Stimulated activated CD8-positive, alpha-beta memory T cell treated with anti-CD3 and anti-CD28 coated beads, Interleukin-4, amount 100 ng/mL, for 24 hours (primary cell): ENCODE results near the gene CNRIP1.

Experiments used
- DNase-seq: peaks from one replicate; pipeline ENCODE4 v3.0.0-alpha.2; 2020; ENCODE audit warnings: low read depth

CNRIP1 gene

DNA sequence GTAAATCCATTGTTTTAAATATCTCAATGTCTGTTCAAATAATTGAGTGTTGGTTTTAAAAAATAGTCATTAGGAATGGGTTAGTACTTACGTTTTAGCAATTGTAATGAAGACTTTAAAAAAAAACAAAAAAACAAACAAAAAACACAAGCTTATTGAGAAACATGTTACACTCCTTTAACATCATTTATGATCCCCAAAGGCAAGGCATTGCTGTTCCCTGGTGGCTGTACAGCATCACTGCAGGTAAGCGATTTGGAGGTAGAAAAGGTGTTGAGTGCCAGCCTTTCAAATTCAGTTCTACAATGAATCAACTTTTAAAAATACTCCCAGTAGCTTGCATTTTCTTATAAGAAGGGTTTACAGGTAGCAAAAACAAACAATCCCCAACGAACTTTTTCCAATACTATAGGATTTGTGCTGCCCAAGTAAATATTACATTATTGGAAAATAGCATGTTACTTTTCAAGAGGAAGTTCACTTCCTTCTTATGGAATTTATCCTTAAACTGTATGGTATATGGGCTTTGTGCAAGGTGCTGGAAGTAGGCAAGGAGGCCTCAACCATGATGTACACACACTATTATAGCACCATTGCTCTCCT is 27.5 kb downstream of the CNRIP1 start:
- no peak for DNase-seq

DNA sequence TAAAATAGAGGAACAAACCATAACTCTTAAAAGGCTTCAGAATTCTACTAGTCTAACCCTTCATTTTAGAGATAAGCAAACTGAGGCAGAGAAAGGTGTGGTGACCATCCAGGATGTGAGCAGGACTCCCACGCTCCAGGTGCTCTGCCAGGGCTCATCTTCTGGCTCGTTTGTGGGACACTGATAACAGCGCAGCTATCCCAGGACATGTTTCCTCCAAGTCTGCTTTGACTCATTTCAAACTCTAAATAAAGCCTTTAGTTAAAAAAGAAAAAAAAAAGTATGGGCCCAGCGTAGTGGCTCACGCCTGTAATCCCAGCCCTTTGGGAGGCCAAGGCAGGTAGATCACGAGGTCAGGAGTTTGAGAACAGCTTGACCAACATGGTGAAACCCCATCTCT is 28.4 kb downstream of the CNRIP1 start:
- DNase-seq: no peak

DNA sequence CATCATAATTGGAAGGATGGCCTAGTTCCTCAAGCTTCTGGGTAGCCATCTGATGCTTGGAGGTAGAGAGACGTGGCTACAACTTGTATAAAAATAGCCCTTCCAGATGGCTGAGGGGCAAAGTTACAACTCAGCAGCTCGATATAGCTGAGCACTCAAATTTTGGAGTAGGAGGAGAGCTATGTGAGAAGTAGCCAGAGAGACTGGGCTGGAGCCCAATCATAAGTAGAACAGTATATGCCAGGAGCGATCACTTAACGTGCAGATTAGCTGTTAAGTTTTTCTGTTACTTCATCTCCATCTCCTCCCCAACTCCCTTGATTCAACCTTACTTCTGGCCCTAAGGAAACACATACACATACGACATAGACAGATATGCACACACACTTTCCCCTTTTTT is 28.8 kb downstream of the CNRIP1 start:
- DNase-seq: no peak

DNA sequence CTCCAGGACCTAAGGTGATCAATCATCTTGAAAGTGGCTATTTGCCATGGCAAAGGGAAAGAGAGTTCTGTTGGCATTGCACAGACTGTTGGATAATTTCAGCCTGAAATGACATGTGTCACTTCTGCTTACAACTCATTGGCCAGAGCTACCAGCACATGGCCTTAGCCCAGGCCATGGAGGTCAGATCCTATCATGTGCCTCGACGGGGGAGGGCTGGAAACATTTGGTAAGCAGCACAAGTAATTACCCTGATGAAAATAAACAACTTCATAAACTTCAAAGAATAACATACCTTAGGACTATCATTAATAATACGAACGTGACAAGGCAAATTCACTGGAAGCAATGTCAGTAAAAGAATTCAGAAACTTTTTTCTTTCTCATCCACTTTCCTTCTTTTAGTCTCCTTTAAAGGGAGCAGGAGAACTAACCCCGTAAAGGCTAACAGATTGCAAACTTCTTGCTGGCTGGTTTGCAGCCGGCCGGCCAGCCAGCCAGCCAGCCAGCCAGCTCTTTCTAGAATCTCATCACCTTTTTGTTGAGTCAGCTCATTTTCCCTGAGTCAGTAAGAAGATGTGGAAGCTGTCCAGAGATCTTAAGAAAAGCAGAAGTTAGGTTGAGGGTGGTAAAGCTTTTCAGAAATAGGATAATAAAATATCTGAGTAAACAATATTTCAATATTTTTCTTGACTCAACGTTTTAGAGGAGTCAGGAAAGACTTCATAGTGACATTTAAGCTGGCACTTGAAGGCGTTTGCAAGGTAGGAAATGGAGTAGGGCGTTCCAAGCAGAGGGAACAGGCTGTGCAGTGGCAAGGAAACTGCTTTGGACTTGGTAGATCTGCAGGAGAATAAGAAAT is 31.9 kb downstream of the CNRIP1 start:
- DNase-seq: no peak

DNA sequence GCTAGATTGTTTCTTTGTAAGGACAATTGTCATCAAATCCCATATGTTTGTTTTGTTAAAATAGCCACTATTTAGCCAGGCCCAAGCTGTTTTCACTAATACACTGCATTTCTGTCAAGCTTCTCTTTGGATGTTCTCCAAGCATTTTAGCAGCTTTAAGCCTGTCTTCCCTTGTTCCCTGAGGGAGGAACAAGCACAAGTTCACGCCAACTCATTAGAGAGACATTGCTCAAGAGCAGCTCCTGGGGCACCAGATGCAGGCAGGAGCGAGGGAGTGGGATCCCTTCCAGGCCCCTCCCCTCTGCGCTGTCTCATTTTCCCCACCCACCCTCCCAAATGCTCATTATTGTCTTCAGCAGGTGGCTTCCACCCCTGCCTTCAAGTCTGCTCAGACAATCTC is 34.9 kb downstream of the CNRIP1 start:
- DNase-seq: no peak

DNA sequence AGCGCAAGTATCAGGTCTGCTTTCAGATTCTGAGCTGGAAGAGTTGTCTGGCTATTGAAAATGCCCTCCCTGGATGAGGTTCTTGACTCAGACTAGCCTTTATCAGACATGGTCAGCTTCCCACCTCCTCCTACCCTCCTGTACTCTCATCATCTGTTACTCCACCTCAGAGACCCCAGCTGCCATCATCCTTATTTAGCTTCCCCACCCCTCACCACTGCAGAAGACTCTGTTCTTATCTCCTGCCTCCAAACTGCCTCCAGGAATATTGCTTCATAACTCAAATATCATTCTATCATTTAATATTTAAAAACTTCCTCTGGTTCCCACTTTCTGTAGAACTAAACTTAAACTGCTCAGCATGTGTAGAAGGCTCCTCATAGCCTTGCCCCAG is 36.3 kb downstream of the CNRIP1 start:
- no peak for DNase-seq

DNA sequence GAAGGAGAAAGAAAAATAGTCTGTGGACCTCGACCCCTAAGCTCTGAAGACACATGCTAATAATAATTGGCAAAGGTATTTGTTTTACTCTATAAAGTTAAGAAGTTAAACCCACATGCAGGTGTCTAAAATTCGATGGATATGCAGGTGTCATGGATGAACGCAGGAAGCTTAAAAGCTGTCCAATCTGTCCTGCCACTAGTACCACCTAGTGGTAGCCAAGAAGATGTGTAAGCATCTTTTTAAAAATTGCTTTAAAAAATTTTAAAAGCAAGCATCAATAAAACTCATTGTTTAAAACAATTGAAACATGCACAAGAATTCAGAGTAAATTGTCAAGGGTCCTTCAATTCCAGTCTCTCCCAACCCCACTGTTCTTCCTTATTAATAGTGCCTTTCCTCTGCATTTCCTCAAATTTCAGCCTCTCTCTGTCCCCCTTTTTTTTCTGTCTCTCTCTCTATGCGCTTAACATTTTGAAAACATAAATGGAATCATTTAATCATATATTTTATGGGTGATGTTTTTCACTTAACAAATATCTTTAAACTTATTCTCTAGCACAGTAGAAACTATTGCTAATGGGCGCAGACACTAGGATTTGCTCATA is 36.8 kb downstream of the CNRIP1 start:
- no peak for DNase-seq

DNA sequence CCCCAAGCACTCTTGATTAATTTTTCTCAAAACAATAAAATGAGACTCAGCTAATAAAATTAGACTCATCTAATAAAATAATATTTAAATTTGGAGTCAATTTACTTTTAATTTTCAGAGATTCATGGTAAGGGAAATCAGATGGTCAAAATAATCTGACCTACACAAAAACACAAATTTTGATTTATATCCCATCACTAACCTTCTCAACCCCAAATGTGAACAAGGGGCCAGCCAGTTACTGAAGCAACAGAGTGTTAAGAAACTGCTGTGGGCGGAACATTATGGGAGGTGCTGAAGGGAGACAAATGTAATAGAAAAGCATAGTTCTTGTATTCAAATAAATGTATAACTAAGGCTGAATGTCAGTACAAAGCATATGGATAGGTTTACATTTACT is 39.0 kb downstream of the CNRIP1 start:
- DNase-seq: no peak

DNA sequence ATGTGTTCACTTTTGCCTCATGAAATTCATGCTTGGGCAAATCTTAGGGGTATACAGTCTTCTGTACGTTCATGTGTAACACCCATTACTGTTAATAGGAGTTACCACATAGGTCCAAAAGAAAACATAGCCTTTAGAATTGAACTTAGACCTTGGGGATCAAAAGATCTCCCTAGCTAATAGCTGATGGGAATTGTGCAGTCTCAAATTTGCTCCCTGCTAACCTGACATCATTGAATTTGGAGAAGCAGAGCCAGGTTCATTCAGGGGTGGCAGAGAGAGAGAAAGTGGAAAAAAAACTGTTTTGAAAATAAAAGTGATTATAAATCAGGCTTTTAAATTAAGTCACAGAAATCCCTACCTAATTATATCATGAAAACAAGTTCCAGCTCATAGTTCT is 39.4 kb downstream of the CNRIP1 start:
- DNase-seq: no peak

DNA sequence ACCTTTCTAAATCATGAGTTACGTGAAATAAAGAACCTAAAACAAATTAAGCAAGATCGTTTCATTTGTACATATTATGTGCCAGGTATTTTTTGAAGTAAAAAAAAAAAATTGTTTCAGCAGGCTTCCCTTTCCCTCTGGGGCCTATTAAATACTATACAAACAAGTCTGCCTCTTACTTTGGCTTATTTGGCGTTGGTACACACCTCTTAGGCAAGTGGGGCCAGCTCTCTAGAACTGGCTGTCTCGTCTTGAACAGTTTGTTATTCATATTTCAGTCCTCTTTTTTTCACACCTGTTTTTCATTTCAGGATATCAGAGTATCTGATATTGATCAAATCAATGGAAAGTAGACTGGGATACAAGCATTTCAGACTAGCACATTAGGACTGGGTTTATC is 40.1 kb downstream of the CNRIP1 start:
- no peak for DNase-seq

DNA sequence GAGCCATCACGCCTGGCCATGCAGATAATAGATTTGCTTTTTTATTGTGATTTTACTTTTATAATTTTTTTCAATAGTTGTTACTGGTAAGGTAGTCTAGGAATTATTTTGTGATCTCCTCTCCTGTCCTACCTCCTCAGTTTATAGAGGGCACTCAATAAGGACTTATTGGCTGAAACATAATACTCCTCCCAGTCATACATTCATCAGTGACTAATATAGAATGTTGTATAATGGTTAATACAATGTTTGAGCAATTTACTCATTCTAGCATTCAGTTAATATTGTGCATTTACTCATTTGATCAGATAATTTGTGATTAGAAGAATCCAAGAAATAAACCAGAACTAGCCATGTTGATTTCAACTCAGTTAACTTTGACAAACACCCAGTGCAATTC is 41.6 kb downstream of the CNRIP1 start:
- DNase-seq: no peak

DNA sequence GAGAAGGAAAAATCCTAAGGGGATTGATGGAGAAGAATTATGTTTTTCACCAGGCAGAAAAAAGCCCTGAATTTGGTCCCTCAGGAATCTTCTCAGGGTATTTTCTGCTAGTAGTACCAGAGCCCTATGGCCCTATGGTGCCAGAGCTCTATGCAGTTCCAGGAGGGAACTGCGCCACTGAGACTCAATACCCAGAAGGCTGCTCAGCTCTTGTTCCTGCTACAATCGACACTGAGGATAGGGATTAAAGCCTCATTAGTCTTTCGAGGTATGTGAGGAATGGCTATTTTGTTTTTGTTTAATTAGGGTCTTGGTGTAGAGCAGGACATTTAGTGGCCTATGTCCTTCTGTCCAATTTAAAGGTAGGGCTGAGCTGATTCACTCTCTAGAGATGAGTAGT is 45.7 kb downstream of the CNRIP1 start:
- no peak for DNase-seq

DNA sequence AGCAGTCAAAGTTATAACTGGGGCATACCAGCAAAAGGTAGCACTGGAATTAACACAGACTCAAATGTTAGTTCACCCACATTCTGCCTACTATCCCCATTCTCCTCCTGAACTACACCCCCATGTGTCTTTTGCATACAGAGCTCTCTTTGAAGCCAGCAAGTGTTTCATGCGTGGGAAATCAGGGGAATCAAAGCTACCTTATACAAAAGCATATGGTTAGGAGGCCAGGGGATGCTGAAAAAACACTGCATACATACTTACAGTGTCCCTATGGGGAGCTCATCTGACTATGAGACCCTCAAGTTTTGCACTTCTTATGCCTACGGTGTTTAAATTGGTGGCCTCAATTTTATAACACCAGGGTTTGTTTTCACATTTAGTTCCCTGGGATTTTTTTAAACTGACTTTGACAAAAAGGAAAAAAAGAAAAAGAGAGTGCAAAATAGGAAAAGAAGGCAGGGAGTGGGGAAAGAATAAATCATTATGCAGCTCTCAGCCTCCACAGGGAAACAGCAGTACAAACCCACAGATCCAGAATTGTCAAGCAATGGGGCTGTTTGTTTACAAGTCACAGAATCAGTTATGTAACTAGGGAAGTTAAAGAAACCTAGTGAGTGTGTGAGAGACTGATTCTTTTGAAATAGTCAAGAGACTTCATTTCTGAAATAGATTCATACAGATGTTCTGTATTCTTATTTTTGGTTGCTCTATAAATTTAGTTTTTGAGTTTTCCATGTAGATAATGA is 47.3 kb downstream of the CNRIP1 start:
- no peak for DNase-seq

DNA sequence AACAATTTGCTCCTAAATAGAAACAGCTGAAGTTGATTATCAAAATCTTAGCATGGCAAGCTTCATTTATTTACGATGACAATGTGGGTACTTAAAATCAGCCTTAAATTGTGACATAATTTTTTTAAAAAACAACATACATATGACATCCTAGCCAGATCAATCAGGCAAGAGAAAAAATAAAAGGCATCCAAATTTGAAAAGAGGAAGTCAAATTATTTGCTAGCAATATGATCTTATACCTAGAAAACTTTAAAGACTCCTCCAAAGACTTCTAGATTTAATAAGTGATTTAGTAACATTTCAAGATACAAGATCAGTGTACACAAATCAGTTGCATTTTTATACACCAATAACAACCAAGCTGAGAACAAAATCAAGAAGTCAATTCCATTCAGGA is 53.1 kb downstream of the CNRIP1 start:
- no peak for DNase-seq

DNA sequence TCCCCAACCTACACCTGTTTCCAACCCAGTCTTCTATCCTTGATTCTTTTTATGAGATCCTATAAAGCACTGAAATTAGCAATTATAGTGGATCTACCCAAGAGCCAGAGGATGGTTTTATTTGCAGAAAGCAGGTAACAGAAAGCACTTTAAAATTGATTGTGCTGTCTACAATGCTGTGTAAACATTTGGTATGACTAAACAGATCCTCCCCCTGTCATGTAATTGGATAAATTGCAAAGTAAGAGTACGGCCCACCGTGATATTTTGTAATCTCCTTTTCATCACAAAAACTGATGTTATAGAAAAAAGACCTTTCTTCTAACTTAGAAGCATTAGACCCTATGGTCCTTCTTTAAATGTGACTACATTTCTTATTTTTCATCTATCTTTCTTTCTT is 56.1 kb downstream of the CNRIP1 start:
- DNase-seq: no peak

DNA sequence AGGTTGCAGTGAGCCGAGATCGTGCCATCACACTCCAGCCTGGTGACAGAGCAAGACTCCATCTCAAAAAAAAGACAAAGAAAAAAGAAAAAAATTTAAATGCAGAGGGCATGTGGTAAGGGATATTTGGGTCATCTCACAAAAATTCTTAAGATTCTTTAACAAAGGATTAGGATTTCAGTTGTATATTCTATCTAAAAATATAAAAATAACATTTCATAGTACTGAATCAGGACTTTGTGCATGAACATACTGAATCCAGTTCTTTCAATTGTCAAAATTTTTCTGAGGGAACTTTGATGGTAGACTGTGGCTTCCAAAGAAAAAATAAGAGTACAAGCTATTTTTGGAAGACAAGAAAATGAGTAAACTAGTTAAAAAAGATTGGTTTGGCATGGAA is 60.9 kb downstream of the CNRIP1 start:
- DNase-seq: no peak

DNA sequence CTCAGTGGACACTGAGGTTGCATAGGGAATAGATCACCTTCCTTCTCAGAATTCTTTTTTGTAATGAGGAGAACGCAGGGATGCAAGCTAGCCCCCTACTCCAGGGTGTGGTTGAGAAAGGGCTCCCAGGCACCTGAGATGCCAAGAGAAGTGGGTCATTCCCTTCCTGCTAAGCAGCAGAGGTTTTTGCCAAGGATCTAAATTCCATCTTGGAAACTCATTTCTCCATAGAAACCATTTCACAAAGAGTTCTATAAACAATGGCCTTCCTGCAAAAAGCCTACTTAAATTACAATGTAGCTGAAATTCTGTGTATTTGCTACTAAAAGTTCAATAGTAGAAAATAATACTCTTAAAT is 63.7 kb downstream of the CNRIP1 start:
- DNase-seq: no peak

DNA sequence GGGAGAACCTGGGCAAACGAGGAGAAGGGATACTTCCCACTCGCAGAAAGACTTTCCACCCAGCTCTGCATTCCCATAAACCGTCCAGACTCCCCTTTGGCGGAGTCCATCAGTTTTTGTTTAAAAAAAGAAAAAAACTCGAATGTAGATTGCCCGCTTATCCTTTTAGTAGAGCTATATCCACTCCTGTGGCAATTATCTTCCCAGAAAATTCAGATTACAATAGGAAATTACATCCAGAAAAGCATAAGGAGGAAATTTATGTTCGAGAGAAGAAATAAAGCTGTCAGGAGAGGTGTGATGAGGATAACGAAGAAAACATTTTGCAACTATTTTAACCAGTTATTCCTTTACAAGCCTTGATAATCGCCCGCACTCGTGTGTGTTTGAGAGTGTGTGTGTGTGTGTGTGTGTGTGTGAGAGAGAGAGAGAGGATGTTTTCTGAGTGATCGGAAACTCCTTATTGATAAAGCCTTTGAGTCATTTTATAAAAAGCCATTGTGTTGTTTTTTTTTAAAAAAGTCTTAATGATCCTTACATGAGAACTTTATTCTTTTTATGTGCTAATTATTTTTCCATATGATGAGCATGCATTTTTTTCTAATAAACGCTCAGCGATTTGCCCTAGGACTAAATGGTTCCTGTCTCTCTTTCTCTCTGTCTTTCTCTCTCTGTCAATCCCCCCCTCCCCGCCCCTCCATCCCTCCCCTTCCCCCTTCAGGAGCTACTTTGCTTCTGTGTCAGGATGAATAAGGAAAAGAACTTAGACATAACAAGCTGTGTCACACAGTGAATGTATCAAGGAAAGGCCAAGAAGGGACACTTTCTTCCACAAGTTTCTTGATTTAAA is 66.3 kb downstream of the CNRIP1 start:
- DNase-seq: no peak

DNA sequence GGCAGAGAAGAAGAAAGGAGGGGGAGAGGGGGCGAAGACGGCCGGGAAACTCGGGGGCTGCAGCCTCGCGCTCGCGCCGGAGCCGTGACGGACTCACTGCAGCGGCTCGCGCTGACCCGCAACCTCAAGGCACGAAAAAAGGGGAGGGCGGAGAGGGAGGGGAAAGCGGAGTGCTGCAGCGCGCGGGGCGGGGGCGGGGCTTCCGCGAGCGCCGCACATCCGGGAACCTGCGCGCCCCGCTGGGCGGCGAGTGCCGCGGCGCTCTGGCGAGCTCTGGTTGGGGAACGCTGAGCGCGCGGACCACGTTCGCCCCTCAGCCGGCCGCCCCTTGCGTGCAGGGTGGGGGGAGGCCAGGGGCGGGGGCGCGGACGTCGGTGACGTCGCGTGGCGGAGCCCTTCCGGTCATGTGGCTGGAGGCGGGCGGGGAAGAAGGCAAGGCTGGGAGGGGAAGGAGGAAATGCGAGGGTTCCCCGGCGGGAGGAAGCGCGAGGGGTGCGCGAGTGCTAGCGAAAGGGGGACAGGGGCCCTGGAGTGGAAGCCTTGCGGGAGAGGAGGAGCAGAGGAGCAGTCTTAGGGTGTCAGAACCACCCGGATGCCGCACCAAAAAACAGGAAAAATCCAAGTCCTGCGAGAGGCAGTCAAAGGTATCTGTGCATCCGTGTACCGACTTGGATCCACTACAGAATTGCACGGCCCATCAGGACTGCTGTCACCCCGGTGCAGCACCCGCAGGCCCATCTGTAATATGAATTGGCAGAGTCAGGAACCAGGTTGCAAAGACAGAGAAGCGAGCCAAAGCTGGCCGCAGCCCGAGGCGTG is 67.1 kb downstream of the CNRIP1 start, which contains the start of gene PPP3R1:
TSS of gene PPP3R1 (minus strand) at position 133 of the 819 bp plus-strand sequence. CDS start 405 bp downstream, outside the sequence.
- DNase-seq: peak; percentile 92

DNA sequence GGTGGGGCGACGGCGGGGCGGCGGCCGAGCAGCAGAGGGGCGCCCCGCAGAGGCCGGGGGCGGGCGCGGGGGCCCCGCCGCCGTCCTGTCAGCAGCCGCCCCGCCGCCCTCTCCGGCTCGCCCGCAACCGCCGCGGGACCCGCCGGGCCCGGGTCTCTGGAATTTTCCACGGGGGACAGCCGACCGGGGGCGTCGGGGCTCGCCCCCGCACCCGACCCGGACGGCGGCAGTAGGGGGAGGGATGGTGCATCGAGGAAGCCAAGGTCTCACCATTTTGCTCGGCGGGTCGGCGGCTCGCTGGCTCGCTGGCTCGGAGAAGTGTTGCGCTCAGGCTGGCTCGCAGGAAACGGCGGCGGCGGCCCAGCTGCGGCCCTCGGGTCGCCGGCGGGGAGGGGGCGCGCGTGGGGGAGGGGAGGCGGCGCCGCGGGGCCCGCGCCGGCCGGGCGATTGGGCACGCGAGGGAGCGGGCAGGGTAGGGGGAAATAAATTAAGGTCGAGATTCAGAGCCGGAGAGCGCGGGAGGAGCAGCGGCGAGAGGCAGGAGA is 67.8 kb downstream of the CNRIP1 start:
- DNase-seq: peak; percentile 28
